Lower leg skin (tissue), 4 donors: Measurements from ENCODE around the gene JUND. TPM values are rescaled to one million over a fixed set of nuclear protein-coding genes. Genes with fewer than 3 reads are reported as not detected.

Experiments
- DNase-seq, 2 donors: peaks; one replicate each; pipeline ENCODE4 v3.0.0-alpha.2; 2019; ENCODE audit warnings: low spot score in 2 of 2
- H3K4me3 ChIP-seq: fragments of 200-600 bp; sonication (generic); 2 replicates; pipeline ENCODE4 v1.5.1; 2017; ENCODE audit warnings: mild to moderate bottlenecking, low read depth; ENCODE audit not compliant: poor library complexity, severe bottlenecking
- CTCF ChIP-seq, 3 donors: fragments of 450-650 bp; IDR thresholded peaks; one replicate each; pipeline ENCODE4 v1.5.1; 2016; ENCODE audit warnings: antibody characterized with exemption in 3 of 3, mild to moderate bottlenecking in 3 of 3, moderate library complexity in 2 of 3
- POLR2A ChIP-seq, 2 donors: fragments of 450-650 bp; IDR thresholded peaks; one replicate each; pipeline ENCODE4 v1.6.1; 2016 to 2017; ENCODE audit warnings: antibody characterized with exemption in 2 of 2, mild to moderate bottlenecking in 1 of 2, moderate library complexity in 1 of 2
- WGBS, 2 donors: methylation state at CpG; one replicate each; pipeline ENCODE4 v1.1.5; 2018; 5-methylcytosine and 5-hydroxymethylcytosine counted together
- intact Hi-C: fragments of 100-400 bp; cut with DNase I; formaldehyde crosslinking; loops from one replicate; pipeline ENCODE4 v1.15.0; 2023; ENCODE audit warnings: low total_unique reads
- total RNA-seq, 4 donors: library from RNA; depleted of rRNA; stranded (reverse); fragments of >200 nt; gene quantifications; one replicate each; pipeline ENCODE4 v1.1.0, GENCODE V29; 2016

Gene JUND
- total RNA-seq, 4 donors from 2014 or later: 337 to 886 (median 413) TPM

GRCh38 chr19:18300930-18301717 is 19.7 kb upstream of the JUND start:
- DNase-seq: peak; percentile 69 to 94
- TF ChIP-seq POLR2A (IDR thresholded peaks at IDR 0.05): no peak
- TF ChIP-seq CTCF (IDR thresholded peaks at IDR 0.05): no peak
- 40% methylated on average over 14 to 17 of the region's 18 CpGs for WGBS, 2 donors
- intact Hi-C loops: no loop called here
- H3K4me3 ChIP-seq: no peak overlapping the region

GRCh38 chr19:18299654-18300053 is 18.2 kb upstream of the JUND start:
- WGBS, 2 donors: 94 to 96% methylated on average over 9 of the region's 9 CpGs
- intact Hi-C loops: no loop called here
- no peak for DNase-seq
- no peak overlapping the region for H3K4me3 ChIP-seq
- no peak for TF ChIP-seq CTCF (IDR thresholded peaks at IDR 0.05)
- TF ChIP-seq POLR2A (IDR thresholded peaks at IDR 0.05): no peak

- H3K4me3 ChIP-seq: no peak overlapping the region
- intact Hi-C loops: no loop called here
- WGBS, 2 donors: 78 to 83% methylated on average over 6 of the region's 6 CpGs
- DNase-seq: no peak
- TF ChIP-seq POLR2A (IDR thresholded peaks at IDR 0.05) (no peak), CTCF (IDR thresholded peaks at IDR 0.05) (no peak)
Measured at GRCh38 chr19:18298601-18299000, 17.2 kb upstream of the JUND start.

- TF ChIP-seq CTCF (IDR thresholded peaks at IDR 0.05) (no peak), POLR2A (IDR thresholded peaks at IDR 0.05) (no peak)
- no peak for DNase-seq
- intact Hi-C loops: no loop called here
- no peak overlapping the region for H3K4me3 ChIP-seq
- WGBS, 2 donors: 58 to 61% methylated on average over 4 of the region's 4 CpGs
Measured at GRCh38 chr19:18297308-18297707, 15.9 kb upstream of the JUND start.

- no peak for DNase-seq
- TF ChIP-seq POLR2A (IDR thresholded peaks at IDR 0.05) (no peak), CTCF (IDR thresholded peaks at IDR 0.05) (no peak)
- WGBS, 2 donors: 71 to 82% methylated on average over 4 of the region's 4 CpGs
- H3K4me3 ChIP-seq: no peak overlapping the region
- intact Hi-C loops: no loop called here
Measured at GRCh38 chr19:18295034-18295451, 13.6 kb upstream of the JUND start.

GRCh38 chr19:18294467-18294864 is 13.0 kb upstream of the JUND start:
- H3K4me3 ChIP-seq: no peak overlapping the region
- TF ChIP-seq CTCF (IDR thresholded peaks at IDR 0.05): no peak
- no peak for TF ChIP-seq POLR2A (IDR thresholded peaks at IDR 0.05)
- peak; percentile 69 to 92 for DNase-seq
- intact Hi-C loops: no loop called here
- 15 to 31% methylated on average over 8 to 9 of the region's 9 CpGs for WGBS, 2 donors
